DND-41 (cell line): Measurements from ENCODE around the gene EXOC4.

ENCODE experiments used
- CTCF ChIP-seq: IDR thresholded peaks from 2 replicates; pipeline ENCODE4 v1.5.1; 2012; ENCODE audit warnings: borderline replicate concordance, low read length, moderate library complexity, mild to moderate bottlenecking; ENCODE audit not compliant: poor library complexity, severe bottlenecking; ENCODE audit errors: extremely low read depth
- EZH2 ChIP-seq: IDR thresholded peaks from 3 replicates; pipeline ENCODE4 v1.6.1; 2012; ENCODE audit warnings: borderline replicate concordance, low read depth, mild to moderate bottlenecking, moderate library complexity, low read length, inconsistent platforms; ENCODE audit not compliant: severe bottlenecking

- no peak for TF ChIP-seq CTCF
- TF ChIP-seq EZH2 = no peak
These were observed 51.1 kb downstream of the EXOC4 start for GRCh38 chr7:133303931-133304330.
